ENCODE data around the gene ERV3-1.
"Not testable (repeated sequence)": the region's sequence is repeated elsewhere in the genome, so short reads cannot be mapped to it uniquely, and the experiment has no call there.

Gene ERV3-1

DNA sequence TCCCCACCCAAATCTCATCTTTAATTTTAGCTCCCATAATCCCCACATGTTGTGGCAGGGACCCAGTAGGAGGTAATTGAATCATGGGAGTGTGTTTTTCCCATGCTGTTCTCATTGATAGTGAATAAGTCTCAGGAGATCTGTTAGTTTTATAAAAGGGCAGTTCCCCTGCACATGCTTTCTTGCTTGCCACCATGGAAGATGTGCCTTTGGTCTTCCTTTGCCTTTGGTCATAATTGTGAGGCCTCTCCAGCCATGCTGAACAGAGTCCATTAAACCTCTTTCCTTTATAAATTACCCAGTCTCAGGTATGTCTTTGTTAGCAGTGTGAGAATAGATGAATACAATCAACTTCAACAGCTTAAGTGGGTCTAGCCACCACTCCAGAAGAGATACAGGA lies 18.5 kb upstream of the ERV3-1 start:
- not testable (repeated sequence) for H3K27me3 Mint-ChIP-seq; H3K27ac Mint-ChIP-seq; H3K9me3 Mint-ChIP-seq; DNase-seq; H3K4me1 Mint-ChIP-seq (ENCODE audit: low read depth); H3K36me3 Mint-ChIP-seq (ENCODE audit: low read depth); H3K4me3 Mint-ChIP-seq

DNA sequence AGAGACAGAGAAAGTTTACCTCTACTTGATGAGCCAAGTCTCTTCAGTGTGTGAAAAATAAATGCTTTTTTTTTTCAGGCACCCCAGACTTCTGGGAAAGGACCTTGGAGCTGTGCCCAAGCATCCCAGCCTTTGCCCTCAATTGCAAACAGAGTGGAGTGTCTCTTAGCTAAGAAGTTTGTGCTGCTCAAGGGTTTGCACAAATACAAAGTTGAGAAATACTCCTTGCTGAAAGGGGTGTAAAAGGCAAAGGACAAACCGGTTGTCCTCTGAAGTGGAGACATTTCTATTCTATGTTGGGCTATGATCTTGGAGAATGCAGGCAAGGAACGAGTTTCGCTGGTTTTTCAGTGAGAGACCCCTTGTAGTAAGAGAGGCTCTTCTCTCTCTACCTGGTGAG lies 14.5 kb upstream of the ERV3-1 start:
- not testable (repeated sequence) for H3K9me3 Mint-ChIP-seq; H3K4me1 Mint-ChIP-seq (ENCODE audit: low read depth); H3K27me3 Mint-ChIP-seq; H3K36me3 Mint-ChIP-seq (ENCODE audit: low read depth); H3K4me3 Mint-ChIP-seq; H3K27ac Mint-ChIP-seq; DNase-seq

DNA sequence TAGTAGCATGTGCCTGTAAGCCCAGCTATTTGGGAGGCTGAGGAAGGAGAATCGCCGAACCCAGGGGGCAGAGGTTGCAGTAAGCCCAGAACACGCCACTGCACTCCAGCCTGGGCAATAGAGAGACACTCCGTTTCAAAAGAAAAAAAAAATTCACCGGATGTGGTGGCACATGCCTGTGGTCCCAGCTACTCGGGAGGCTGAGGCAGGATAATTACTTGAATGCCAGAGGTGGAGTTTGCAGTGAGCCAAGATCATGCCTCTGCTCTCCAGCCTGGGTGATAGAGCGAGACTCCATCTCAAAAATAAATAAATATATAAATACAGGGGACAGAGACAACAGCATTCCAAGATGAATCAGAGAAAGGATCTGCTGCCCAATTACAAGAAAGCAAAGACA lies 3.4 kb upstream of the ERV3-1 start:
- not testable (repeated sequence) for H3K27ac Mint-ChIP-seq, DNase-seq, H3K9me3 Mint-ChIP-seq, H3K4me3 Mint-ChIP-seq, H3K27me3 Mint-ChIP-seq
- Mint-ChIP-seq H3K4me1 (ENCODE audit: low read depth) (peaks cover 18% of the 10 kb centered on the region), H3K36me3 (ENCODE audit: low read depth) (peaks cover 19% of the 10 kb centered on the region)

DNA sequence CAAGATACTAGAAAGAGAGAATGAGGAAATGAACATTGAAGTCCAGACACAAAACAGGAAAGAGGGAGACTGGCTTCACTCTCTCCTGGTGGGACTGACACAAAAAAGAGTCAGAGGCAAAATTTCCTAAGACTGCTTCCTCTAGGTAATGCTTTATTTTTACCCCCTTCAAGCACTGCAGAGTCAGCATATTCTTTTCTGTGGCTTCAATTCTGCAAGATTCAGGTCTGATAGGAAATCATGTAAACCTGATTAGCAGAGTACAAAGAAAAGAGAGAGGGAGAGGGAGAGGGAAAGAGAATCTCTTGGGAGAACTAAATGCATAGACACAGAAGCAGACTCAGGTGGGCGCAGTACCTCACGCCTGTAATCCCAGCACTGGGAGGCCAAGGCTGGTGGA lies 2.9 kb upstream of the ERV3-1 start:
- not testable (repeated sequence) for H3K9me3 Mint-ChIP-seq, H3K27me3 Mint-ChIP-seq, H3K27ac Mint-ChIP-seq, H3K4me3 Mint-ChIP-seq, DNase-seq
- Mint-ChIP-seq H3K4me1 (ENCODE audit: low read depth) (peaks cover 23% of the 10 kb centered on the region), H3K36me3 (ENCODE audit: low read depth) (peaks cover 24% of the 10 kb centered on the region)

DNA sequence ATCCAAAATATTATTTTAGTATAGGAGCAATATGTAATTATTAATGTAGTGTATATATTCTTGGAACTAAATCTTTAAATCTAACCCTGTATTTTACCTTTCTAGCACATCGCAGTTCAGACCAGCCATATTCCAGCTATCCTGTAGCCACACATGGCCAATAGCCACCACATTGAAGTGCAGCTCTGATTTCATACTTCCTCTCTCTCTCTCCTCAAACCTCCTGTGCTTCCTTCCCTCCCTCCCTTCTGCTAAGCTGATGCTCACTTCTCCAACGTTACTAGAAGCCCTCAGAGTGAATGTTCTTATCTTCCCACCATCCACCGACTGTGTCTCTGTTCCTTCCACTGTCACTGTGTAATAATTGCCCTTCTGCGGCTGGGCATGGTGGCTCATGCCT lies 549 bp upstream of the ERV3-1 start:
- DNase-seq = not testable (repeated sequence)

DNA sequence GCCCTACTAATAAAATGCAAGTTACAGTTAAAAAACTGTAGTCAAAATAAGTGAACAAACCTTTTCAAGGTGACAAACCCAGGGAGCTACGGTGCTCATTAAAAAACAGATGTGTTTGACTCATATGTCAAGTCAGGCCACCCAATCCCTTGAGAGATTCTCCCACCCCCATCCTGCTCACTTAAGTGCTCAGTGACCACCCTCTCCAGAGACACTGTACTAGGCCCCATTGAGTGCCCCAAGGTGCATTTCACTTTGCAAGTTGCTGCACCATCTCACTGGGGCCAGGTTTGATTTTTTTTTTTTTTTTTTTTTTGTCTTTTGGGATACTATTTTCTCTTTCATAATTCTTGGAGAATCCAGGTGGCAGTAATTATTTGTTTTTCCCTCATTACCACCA lies 1.9 kb downstream of the ERV3-1 start:
- H3K36me3 Mint-ChIP-seq (ENCODE audit: low read depth) = peaks cover 71% of the 10 kb centered on the region
- peak overlapping the region; percentile 47 for H3K27ac Mint-ChIP-seq
- DNase-seq = no peak
- no peaks in the 10 kb centered on the region for H3K27me3 Mint-ChIP-seq
- peaks cover 30% of the 10 kb centered on the region for H3K9me3 Mint-ChIP-seq
- H3K4me3 Mint-ChIP-seq = peak overlapping the region; percentile 97
- peaks cover 39% of the 10 kb centered on the region for H3K4me1 Mint-ChIP-seq (ENCODE audit: low read depth)

More for the DNA sequence above, 549 bp upstream of the ERV3-1 start:
- Mint-ChIP-seq H3K4me1 (ENCODE audit: low read depth) (peaks cover 36% of the 10 kb centered on the region), H3K36me3 (ENCODE audit: low read depth) (peaks cover 48% of the 10 kb centered on the region), H3K9me3 (peaks cover 12% of the 10 kb centered on the region), H3K27ac (peak overlapping the region; percentile 95), H3K4me3 (peak overlapping the region; percentile 97)
- H3K27me3 Mint-ChIP-seq = not testable (repeated sequence)

DNA sequence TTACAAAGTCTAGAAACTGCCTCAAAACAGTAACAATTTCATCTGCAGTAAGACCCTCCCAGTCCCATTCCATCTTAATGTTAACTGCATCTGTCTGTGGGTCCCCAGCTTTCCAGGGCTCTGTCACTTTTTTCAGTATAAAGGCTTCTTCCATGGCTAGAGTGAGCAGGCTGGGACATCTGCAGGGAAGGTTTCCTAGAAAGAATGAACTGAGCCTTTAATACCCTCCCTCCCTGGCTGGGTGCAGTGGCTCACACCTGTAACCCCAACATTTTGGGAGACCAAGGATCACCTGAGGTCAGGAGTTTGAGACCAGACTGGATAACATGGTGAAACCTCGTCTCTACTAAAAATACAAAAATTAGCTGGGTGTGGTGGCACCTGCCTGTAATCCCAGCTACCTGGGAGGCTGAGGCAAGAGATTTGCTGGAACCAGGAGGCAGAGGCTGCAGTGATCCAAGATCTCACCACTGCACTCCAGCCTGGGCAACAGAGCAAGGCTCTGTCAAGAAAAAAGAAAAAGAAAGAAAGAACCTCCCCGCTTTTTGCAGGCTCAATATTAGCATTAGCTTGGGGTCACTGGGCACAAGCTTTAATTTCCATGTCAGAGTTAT lies 3.4 kb downstream of the ERV3-1 start:
- Mint-ChIP-seq H3K27ac (no peak overlapping the region), H3K36me3 (ENCODE audit: low read depth) (peaks cover 86% of the 10 kb centered on the region)

DNA sequence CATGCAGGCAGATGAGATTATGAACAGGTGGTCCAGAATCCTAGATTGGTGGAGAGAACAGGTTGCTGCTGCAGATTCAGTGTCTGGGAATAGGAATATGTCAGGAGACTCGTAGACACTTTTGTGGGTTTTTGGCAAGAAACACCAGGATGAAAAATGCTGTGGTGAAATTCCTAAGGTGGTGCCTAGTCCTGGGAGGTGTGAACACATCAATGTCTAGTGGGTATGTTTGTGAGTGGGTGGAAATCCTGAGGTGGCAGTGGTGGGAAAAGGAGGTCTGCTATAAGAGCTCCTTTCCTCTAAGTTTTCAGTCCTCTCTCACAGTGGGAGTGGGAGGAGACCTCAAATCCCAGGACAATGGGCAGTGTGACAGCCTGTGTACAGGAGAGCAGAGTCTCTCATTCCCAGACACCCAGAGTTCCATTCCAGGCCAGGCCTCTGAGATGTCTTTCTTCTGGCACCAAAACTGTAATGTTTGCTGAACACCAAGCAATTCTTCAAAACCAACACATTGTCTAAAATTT lies 5.1 kb downstream of the ERV3-1 start:
- peaks cover 32% of the 10 kb centered on the region for H3K4me1 Mint-ChIP-seq (ENCODE audit: low read depth)
- H3K9me3 Mint-ChIP-seq = peaks cover 57% of the 10 kb centered on the region
- peaks cover 89% of the 10 kb centered on the region for H3K36me3 Mint-ChIP-seq (ENCODE audit: low read depth)
- H3K4me3 Mint-ChIP-seq = no peak overlapping the region
- no peak overlapping the region for H3K27ac Mint-ChIP-seq
- H3K27me3 Mint-ChIP-seq = no peaks in the 10 kb centered on the region
- no peak for DNase-seq

More for the DNA sequence above, 3.4 kb downstream of the ERV3-1 start:
- Mint-ChIP-seq H3K9me3 (peaks cover 44% of the 10 kb centered on the region), H3K27me3 (no peaks in the 10 kb centered on the region), H3K4me1 (ENCODE audit: low read depth) (peaks cover 39% of the 10 kb centered on the region), H3K4me3 (no peak overlapping the region)
- no peak for DNase-seq

DNA sequence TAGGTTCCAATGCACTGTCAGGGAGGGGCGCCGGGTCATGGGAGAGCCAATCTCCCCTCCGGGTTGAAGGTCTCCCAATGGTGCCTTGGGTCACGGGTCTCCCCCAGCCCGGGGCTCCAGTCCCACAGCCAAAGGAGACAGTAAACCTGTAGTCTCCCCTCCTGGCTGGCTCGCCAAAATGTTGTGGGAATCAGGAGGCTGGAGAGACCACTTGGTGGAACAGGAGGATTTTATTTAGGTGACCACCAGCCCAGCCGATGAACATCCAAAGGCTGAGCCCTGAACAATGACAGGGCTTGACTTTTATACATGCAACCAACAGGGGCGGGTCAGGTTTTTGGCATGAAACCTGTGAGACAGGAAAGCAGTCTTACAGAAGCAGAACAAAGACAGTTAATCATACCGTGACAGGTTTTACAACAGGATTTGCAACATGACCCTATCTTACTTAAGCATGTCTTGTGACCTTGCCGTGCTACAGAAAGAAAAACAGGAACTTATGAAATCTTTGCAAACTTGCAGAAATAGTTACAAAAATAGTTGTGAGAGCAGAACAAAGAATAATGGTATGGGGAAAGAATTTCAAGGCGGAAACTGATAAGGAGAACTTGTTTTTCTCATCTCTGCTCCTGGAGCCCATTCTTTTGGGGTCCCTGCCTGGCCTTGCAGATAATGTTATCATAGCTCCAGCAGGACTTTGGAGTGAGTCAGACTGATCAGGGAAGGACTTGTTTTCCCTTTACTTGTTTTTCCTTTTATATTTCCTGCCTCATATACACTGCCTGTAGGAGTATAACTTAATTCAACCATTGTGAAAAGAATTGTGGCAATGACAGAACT lies 7.1 kb downstream of the ERV3-1 start:
- Mint-ChIP-seq H3K4me3 (no peak overlapping the region), H3K36me3 (ENCODE audit: low read depth) (peaks cover 72% of the 10 kb centered on the region)
- DNase-seq = no peak

DNA sequence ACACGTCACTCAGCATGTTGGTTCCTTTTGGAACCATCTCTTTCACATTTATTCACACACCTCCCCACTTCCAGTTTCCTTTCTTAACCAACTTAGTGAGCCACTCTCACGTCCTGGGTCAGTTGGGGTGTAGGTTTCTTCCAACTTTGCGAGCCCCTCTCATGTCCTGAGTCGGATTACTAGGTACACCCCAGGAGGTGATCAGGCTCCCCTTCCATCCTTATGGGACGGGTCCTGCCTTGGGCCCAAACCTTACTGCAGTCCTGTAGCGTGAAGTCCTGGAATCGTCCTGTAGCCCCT lies 7.7 kb downstream of the ERV3-1 start:
- no peak for DNase-seq
- Mint-ChIP-seq H3K27ac (no peak overlapping the region), H3K4me1 (ENCODE audit: low read depth) (peaks cover 14% of the 10 kb centered on the region), H3K4me3 (no peak overlapping the region), H3K9me3 (peaks cover 73% of the 10 kb centered on the region), H3K36me3 (ENCODE audit: low read depth) (peaks cover 67% of the 10 kb centered on the region), H3K27me3 (no peaks in the 10 kb centered on the region)

More for the DNA sequence above, 7.1 kb downstream of the ERV3-1 start:
- Mint-ChIP-seq H3K27me3 (no peaks in the 10 kb centered on the region), H3K27ac (no peak overlapping the region), H3K4me1 (ENCODE audit: low read depth) (peaks cover 16% of the 10 kb centered on the region), H3K9me3 (peaks cover 69% of the 10 kb centered on the region)

DNA sequence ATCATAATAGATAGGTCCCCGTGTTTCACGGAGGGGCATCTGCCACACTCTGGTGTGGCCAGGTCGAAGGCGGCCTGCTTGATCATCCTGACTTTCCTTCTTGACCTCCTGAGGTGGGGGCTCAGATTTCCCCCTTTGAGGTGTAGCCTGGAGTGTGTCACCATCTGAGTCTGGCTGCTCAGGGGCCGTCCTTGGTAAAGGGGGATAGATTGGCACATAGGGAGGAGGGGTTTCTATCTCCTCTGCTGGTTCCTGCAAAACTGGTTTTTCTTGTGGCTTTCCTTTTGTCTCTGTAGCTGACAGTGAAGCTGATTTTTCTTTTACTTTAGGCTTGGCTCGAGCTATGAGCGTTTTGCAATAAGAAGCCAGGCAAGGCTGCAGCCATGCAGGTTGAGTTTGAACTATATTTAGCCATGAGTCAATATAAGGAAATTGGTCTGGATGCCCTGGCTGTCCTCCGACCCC lies 8.5 kb downstream of the ERV3-1 start:
- Mint-ChIP-seq H3K4me3 (no peak overlapping the region), H3K9me3 (peaks cover 76% of the 10 kb centered on the region), H3K36me3 (ENCODE audit: low read depth) (peaks cover 66% of the 10 kb centered on the region), H3K27me3 (no peaks in the 10 kb centered on the region), H3K4me1 (ENCODE audit: low read depth) (peaks cover 7% of the 10 kb centered on the region), H3K27ac (no peak overlapping the region)
- no peak for DNase-seq

DNA sequence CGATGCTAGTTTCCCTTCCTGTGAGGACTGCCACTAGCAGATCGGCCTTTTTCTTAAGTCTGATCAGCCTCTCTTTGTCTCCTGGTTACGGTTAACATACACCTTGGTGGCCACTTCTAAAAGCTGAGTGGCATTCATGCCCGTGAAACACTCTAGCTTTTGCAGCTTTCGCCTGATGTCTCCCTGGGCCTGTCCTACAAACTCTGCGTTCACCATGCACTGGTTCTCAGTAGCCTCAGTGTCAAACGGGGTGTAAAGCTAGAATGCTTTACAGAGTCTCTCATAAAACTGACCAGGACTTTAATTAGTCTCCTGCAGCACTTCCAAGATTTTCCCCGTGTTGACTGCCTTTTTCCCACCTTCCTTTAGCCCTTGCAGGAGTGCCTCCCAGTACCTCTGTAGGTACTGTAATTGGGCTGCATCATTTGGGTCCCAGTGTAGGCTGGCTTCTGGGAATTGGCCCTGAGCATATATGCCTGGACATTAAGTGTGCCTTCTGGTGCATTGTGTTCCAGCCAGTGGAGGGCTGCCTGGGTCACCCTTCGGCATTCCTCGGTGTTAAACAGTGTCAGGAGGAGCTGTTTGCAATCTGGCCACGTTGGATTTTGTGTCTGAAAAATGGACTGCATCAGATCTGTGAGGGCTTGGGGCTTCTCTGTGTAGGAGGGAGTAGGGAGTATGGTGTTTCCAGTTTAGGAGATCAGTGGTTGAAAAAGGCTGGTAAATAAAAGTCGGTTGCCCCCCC lies 9.2 kb downstream of the ERV3-1 start:
- no peaks in the 10 kb centered on the region for H3K27me3 Mint-ChIP-seq
- no peak for DNase-seq
- H3K36me3 Mint-ChIP-seq (ENCODE audit: low read depth) = peaks cover 64% of the 10 kb centered on the region
- H3K4me3 Mint-ChIP-seq = no peak overlapping the region
- H3K4me1 Mint-ChIP-seq (ENCODE audit: low read depth) = peaks cover 4% of the 10 kb centered on the region
- H3K27ac Mint-ChIP-seq = no peak overlapping the region
- H3K9me3 Mint-ChIP-seq = peaks cover 78% of the 10 kb centered on the region

DNA sequence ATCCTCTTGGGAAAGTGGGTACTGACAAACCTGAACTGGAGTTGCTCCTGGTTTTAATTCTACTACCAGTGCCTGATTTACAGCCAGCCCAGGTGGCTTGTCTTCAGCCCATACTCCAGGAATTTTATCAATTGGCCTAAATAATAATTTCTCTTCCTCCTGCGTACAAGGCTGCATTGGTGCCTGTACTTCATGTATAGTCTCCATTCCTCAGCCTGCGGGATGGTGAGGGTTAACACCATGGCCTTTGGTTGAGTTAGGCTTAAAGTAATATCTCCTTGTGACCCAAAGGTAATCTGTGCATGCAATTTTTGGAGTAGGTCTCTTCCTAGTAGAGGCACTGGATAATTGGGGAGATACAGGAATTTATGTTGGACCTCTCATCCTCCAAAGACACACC lies 10.2 kb downstream of the ERV3-1 start:
- H3K36me3 Mint-ChIP-seq (ENCODE audit: low read depth) = peaks cover 57% of the 10 kb centered on the region

DNA sequence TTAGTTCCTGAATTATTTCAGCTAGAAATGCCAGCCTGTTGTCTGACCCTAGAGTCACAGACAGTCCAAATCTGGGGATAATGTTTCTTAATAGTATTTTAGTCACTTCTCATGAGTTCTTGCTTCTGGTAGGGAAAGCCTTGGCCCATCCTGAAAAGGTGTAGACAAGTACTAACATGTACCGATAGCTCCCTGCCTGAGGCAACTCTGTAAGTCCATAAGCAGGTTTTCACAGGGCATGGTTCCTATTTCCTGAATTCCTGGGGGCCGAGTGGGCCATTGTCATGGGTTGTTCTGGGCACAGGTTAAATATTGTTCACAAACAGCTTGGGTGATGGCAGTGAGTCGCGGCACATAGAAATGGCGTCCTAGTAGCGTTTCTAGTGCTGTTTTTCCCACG lies 12.6 kb downstream of the ERV3-1 start:
- no peak overlapping the region for H3K27ac Mint-ChIP-seq
- H3K9me3 Mint-ChIP-seq = peaks cover 80% of the 10 kb centered on the region
- DNase-seq = no peak
- peaks cover 44% of the 10 kb centered on the region for H3K36me3 Mint-ChIP-seq (ENCODE audit: low read depth)
- no peaks in the 10 kb centered on the region for H3K4me1 Mint-ChIP-seq (ENCODE audit: low read depth)
- no peaks in the 10 kb centered on the region for H3K27me3 Mint-ChIP-seq
- H3K4me3 Mint-ChIP-seq = no peak overlapping the region

More for the DNA sequence above, 10.2 kb downstream of the ERV3-1 start:
- Mint-ChIP-seq H3K4me3 (no peak overlapping the region), H3K27ac (no peak overlapping the region), H3K9me3 (peaks cover 81% of the 10 kb centered on the region), H3K4me1 (ENCODE audit: low read depth) (no peaks in the 10 kb centered on the region), H3K27me3 (no peaks in the 10 kb centered on the region)
- no peak for DNase-seq

All from activated T-cell treated with anti-CD3 and anti-CD28 coated beads, Interleukin-2, amount 50 U/mL, for 24 hours (primary cell).